G401.6 (cell line): ENCODE data around the gene NRXN3.

Source experiments
- FAIRE-seq: peaks from 2 replicates; lab custom pipeline; 2012; peaks lifted over from hg19 to GRCh38; lab: Jason Lieb, UNC

Gene NRXN3

DNA sequence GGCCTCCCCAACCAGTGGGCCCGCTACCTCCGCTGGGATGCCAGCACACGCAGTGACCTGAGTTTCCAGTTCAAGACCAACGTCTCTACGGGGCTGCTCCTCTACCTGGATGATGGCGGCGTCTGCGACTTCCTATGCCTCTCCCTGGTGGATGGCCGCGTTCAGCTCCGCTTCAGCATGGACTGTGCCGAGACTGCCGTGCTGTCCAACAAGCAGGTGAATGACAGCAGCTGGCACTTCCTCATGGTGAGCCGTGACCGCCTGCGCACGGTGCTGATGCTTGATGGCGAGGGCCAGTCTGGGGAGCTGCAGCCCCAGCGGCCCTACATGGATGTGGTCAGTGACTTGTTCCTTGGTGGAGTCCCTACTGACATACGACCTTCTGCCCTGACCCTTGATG lies 73.0 kb downstream of the NRXN3 start:
- FAIRE-seq = no peak

DNA sequence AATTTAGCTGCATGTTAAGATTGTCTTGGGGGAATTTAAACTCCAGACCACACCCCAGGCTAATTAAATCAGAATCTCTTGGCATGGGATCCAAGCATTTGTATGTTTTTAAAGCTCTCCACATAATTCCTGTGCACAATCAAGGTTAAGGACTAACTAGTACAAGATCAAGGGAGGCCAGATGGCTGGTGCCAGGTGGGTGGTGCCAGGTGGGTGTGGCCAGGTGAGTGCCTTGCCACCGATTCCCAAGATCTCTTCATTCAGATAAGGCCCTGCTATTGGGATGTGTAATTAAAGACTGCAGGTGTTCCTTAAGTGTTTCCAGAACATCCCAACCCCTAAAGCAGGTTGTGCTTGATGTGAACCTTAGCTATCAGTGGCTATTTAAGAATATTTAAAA lies 75.1 kb downstream of the NRXN3 start:
- FAIRE-seq = no peak

DNA sequence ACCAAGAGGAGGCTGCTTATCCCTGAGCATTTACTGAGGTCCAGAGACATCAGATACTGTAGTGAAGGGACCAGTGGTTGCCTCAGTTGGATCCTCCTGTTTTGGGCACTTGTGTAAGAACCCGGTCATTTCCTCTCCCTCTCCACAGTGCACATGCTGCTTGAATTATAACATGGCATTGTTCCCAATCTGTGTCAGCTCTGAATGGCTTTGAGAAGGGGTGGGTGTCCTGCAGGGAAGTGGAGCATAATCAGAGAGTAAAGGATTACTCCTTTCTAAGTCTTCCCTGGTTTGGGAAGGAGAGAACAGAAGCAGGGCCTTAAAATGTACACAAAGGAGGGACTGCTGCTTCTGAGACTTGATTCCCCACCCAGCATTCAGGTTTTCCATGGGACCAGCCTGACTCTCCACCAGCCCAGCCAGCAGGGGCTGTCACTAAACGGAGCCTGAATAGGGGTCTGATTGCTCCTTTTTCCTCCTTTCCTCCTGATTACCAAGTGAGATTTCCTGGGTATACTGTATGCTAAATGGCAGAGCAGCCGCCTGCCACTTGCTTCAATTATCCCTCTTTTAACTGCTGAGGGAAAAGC lies 78.4 kb downstream of the NRXN3 start:
- no peak for FAIRE-seq

DNA sequence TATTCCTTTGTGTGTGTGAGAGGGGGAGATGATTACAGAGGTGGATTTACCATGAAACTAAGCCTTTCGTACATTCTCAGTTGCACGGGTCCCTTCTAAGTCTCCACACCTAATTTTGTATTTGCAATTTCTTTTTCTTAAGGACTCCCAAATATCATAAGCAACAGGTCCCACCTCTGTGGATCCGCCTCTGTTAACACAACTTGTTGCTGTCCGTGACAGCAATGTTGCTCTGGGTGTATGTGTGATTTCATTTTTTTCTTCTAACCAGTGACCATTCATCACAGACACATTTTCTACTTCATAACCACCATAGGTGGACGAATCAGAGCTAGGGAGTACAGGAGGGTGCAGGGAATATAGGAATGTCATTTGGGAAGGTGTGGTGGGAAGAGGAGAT lies 81.1 kb downstream of the NRXN3 start:
- FAIRE-seq = no peak

DNA sequence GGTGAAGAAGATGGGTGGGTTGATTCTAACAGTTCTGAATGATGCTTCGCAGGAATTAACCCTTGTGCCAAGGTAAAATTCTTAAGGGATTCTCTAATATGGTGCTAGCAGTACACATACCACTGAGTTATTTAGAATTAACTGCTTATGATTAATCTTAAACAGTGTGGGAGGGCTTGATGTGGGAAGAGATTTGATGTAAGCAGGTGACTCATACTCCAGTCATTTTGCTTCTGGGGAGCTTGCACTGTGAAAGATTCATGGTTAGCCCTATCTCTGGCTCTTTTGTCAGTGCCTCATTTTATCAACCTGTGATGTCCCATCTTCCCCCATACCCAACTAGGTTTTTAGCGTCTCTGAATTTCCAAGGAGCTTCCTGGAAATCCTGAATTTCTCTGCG lies 83.8 kb downstream of the NRXN3 start:
- FAIRE-seq = no peak

DNA sequence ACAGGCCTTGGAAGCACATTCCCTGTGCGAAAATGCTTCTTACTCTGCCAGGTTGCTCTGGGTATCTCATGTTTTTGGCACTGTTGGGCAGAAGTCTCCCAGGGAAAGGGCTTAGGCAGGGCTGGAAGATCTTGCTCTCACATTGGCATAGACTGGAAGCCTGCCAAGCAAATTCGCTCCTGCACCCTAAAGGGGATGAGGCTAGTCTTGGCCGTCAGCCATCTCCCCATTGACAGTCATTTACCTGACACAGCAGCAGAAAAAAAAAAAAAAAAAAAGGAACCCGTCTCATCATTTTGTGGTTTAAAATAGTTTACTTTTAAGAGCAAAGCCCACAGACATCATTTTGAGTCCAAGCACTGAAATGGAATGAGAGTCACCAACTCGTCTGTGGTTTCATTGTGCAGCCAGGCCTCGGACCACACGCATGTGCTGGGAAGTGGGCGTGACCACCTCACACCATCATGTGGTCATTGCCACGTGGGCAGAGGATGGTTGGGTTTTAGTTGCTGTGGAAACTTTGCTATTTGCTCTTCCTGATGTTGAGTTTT lies 84.8 kb downstream of the NRXN3 start:
- FAIRE-seq = no peak

DNA sequence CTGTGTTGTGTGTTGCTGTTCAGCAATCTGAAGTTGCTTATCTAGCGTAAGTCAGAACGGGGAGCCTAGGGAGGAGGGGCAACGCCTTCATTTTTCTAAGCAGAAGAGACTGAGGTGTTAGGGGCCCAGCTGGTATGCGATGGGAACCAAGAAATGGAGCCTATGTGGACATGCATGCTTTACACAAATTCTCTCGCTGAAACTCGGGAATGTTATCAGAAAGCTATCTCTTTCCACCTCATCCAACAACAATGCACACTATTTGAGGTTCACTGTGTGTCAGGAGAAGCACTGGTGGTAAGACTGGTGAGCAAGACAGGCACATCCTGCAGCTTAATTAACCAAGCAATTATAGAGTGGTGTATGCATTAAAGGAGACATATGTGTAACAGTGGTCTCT lies 89.7 kb downstream of the NRXN3 start:
- FAIRE-seq = no peak

DNA sequence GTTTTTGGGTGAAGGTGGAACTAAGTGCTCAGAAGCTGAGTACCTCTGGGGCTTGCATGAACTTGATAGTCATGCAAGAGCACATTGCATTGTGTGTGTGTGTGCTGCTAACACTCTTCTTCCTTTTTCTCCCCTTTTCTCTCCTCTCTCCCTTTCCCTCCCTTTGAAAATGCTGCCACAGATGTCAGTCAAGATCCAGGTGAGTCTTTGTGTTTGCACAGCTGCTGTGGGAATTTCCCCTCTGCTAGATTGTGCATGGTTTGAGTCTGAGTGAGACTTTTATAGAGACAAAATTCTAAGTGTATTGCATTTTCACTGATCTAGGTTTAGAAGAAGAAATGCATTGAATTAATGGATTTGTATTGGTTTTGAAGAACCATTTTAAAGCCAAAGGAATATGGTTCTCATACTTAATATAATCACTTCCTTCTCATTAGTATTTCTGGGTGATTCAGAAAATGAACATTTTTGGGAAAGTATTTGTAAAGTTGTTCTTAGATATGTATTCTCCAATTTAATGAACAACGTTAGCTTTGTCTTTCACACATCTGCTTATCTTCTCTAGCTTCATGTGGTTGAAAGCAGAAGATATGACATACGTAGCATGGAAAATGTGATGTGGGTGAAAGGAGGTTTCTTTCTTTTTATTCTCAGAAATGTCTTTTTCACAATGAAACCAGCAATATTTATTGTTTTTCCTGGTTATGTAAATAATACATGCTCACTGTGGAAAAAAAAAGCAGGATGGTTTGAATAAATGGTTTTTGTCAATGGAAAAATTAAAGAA lies 108.5 kb downstream of the NRXN3 start:
- FAIRE-seq = no peak

DNA sequence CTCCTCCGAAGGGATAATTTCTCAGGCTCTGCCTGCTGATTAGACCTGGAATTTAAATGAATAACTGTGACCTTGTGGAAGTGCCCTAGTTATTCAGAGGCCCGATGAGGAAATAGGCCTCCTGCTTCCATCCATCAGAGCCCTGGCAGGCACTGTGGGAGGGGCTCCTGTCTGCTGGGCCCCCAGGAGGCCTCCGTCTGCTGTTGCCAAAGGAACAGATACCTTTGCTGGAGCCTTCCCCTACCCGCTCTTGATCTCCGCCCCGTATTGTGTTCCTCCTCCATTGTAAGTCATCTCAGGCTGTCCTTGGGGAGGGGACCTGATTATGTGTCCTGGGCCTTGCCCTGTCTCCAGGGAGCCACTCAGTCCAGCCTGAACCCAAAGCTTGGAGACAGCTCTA lies 112.3 kb downstream of the NRXN3 start:
- FAIRE-seq = no peak

DNA sequence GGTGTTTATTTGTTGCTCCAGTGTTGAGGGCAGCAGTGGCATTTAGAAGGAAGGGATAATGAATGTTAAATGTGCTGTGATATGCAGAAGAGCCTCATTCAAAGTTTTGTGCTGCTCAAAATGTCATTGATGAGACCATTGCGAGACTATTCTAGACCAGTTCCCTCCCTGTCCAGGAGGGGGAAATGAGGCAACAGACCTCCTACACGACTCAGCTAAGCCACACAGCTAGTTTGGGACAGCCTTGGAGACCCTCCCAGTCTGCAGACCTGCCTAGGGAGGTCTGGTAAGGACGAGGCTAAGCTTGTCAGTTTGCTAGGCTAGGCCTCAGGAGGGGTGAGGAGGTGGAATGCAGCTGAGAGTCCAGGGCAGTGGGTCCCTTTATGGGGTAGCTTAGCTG lies 116.0 kb downstream of the NRXN3 start:
- no peak for FAIRE-seq

DNA sequence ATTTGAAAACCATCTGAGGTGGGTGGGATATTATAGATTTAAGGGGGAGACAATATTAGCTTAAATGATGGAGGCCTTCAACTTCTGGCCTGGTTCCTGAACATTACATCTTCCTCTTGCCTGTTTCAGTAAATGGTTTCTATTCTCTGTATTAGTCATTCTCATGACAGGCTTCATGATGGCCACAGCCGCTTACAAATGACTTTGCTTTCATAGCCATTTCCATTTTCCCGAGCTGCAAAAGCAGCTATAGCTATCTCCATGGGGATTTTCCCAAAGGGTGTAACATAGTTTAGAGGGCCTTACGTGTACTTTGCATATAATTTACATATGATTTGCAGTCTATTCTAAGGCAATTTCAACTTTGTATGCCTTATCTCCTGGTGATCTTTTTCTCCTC lies 121.8 kb downstream of the NRXN3 start:
- no peak for FAIRE-seq

DNA sequence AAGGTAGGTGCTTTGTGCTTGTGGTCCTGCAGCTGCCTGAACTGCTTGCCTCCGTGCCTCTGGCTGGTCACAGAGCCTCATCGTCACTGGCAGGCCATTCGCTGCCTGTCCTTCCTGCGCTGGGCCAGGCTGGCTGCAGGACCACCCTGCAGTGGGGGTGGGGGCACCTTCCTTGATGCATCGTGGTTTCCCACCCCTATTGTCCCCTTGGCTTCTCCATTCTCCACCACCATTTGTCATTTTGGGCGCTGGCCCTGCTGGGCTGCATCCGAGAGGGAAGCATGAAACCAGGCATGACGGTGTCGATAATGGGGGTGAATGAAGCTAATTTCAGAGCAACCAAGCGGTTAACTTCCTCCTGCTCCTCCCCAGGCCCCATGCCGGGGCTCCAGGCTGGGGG lies 127.7 kb downstream of the NRXN3 start:
- no peak for FAIRE-seq

DNA sequence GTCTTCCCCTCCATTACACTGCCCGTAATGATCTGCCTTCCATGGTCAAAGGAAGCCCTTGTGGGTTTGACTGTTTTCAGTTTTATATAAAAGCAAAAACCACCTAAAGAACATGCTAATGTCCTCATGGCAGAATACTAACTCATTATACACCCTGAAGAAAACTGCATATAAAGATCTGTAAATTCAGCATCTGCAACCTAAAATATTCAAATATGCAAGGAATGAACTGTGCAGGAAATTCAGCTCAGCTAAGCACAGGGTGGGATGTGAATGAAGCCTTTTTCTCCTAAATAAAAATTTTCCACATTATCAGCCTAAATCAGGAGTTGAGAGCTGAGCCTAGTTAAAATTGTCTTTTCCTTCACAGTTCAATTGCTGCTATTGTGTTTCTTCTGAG lies 128.1 kb downstream of the NRXN3 start:
- FAIRE-seq = no peak

DNA sequence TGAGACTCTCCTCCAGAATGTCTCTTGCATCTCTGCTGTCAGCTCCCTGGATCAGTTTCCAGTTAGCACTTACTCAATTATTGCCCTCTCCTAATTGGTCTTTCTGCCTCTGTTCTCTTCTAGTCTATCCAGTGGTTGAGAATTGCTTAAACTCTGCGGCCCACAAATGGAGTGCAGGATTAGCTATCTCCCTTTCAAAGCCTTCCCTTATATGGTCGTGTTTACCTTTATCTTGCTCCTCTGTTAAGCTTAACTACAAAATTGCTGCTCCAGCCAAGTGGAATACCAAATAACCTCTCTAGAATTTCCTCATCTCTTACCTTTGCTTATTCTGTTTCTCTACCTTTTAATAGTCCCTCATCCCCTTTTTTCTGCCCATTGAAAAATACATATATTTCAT lies 132.7 kb downstream of the NRXN3 start:
- no peak for FAIRE-seq

DNA sequence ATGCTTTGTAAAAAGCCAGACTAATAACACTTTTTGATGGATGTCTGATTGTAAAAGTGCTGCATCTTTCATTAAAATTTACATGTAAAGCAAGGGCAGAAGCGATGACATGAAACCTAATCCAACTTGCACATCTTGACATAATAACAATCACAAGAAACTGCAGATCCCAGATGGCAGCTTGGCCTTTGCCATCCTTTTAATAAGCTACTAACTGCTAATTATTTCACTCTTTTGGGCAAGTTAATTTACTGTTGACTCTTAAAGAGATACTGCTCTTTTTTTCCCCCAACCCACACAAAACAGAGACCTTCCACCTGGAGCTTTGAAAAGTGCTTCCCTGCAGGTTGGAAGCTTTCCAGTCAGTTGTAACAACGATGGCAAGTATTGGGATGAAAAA lies 137.5 kb downstream of the NRXN3 start:
- FAIRE-seq = no peak

DNA sequence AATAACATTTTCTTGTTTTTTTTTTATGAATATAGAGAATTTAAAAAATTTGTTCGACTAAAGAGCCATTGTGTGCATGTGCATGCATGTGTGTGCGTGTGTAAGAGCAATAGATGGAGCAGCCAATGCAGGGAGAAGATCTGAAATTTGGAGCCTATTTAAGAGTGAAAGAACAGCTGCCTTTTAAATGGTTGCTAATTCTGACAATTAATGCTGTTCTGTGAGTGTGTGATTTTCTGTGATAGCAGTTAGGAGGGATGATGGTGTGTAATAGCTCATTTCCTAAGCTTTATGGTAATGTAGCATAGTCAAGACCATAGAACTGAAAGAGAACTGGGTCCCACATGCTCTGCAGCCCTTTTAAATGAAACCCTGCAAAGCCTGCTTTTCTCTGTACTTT lies 137.9 kb downstream of the NRXN3 start:
- FAIRE-seq = no peak

DNA sequence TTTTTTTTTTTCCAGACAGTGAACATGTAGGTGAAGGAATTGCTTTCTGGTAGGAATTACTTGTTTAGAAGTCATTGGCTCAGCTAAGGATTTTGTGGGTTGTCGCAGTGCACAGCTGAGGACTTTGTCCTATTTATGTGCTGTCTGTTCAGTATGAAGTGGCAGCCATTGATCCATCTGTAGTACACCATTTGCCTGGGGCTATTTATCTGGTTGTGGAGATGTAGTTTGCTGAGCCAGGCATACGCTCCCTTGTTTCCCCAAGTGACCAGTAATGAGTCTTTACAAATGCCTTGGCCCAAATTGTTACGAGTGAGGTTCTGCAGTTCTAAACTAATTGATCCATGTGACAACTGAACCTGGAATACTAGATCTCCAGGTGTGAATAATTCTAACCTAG lies 140.1 kb downstream of the NRXN3 start:
- FAIRE-seq = no peak

DNA sequence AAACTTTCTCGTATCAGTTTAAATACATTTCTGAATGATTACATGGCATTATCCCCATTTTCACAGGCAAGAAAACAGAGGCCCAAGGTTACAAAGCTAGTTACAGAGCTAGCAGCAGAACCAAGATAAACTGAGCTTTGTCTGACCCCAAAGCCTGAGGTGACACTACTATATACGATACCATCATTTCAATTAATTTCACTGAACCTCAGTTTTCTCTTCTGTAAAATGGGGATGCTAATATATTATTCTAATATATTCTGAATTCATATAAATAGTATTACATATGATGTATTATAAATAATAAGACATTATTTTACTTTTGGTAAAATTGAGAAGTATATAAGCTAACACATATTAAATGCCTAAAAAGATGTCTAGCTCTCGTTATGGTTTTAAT lies 143.3 kb downstream of the NRXN3 start:
- no peak for FAIRE-seq

DNA sequence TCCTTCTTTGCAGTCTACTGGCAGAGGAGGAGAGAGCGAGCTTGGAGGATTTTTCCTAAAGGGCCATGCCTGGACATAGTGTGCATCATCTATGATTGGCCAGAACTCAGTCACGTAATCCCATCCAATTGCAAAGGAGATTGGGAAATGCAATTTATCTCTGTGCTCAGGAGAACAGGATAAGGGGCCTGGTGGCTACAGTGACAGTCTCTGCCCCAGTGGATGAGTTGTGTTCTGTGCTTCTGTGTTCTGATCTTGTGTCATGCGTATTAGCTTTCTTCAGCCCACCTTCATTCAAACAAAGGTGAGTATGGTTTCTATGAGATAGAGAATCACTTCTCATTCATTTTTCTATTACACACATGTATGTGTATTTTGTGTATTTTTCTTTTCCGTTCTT lies 144.3 kb downstream of the NRXN3 start:
- no peak for FAIRE-seq

DNA sequence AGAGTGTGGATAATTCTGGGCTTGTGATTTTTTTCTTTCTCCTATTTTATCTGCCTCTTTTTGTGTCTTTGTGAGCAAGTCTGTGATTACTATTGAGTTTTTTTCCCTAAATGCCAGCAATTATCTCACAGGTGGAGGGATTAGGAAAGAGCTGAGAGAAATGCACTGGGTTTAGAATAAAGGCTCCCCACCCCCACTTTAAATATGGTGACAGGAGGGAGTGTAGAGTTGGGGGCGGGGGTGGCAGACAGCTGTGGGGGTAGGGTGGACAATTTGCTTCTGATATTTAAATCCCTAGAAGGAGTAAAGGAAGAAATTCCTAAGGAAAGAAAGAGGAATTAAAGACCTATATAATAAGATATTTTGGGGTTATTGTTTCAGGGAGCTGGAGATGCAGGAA lies 145.9 kb downstream of the NRXN3 start:
- no peak for FAIRE-seq

DNA sequence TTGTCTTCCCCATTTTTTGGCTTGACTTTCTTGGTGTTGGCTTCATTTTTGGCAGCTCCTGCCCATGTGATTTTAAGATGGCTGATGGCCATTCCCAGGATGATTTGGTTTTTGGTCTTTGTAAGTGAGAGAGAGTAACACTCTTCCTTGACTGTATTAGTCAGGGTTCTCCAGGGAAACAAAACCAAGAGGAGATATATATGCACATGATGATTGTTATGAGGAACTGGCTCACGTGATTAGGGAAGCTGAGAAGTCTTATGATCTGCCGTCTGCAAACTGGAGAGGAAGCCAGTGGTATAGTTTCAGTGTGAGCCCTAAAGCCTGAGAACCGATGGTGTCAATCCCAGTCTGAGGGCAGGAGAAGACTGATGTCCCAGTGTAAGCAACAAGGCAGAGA lies 146.6 kb downstream of the NRXN3 start:
- FAIRE-seq = no peak

DNA sequence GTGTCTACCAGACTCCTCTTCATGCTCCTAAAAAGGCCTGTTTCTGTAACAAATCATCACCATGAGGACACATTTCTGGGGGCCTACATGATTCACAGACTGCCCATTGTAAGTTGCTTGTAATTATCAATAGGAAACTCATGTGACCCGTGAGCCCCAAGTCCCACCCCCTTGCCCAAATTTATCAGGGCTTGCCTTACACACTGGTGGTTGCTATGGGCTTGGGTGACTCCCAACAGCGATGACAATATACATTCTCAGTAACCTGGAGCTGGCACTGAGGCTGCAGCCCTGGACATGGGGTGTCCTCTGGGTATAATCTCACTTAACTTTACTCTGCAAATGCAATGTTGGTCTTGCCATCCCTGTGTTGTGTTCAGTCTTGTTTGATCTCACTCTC lies 149.2 kb downstream of the NRXN3 start:
- no peak for FAIRE-seq

DNA sequence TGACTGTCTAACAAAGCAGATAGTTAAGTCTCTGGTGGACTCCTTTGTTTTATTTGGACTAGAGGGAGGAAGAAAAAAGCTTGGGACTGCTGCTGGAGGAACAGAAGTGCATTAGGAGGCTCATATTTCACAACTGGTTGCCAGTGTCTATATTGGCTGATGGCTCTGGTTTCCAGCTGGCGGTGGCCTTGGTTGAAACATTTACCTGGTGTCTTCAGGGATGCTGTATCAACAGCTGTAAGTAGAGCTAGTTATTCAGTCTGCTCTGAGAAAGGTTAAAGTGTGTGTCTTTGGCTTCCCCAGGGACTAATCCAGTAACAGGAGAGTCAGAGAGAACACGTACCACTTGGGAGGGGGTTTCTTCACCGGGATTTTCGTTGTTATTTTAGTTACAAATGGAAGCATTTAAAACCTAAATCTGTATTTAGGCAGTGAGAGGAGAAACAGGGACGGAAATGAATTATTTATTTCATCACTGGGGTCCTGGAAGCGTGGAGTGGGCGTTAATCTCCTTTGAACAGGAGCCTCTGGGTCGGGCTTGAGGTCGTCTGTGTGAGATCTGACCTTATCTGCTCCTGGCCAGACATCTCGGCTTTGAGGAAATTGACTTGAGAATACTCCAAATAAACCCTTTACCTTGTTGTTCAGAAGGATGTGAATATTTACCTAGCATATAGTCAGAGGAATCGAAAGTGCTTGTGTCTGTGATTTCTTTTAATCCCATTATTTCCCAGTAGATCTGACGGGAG lies 149.9 kb downstream of the NRXN3 start:
- no peak for FAIRE-seq
